Skeletal muscle tissue (tissue), 5 donors: ENCODE data around the gene RAB33B. TPM values are rescaled to one million over a fixed set of nuclear protein-coding genes. Genes with fewer than 3 reads are reported as not detected.
A peak's percentile ranks its signal among the peaks of the same experiment; 100 is the strongest.

Experiments used
- H3K27ac ChIP-seq: one replicate; pipeline ENCODE4 v1.7.0; 2013; ENCODE audit warnings: mild to moderate bottlenecking, low read depth, low read length, inconsistent platforms
- H3K27me3 ChIP-seq, 3 donors: one replicate each; pipeline ENCODE4 v1.7.0; 2013; ENCODE audit warnings: low read length in 3 of 3; ENCODE audit not compliant: control insufficient read depth in 3 of 3, insufficient read depth in 3 of 3
- H3K36me3 ChIP-seq, 3 donors: one replicate each; pipeline ENCODE4 v1.7.0; 2013; ENCODE audit warnings: low read length in 3 of 3; ENCODE audit not compliant: control insufficient read depth in 3 of 3, insufficient read depth in 3 of 3
- H3K4me1 ChIP-seq, 3 donors: one replicate each; pipeline ENCODE4 v1.7.0; 2013; ENCODE audit warnings: low read length in 3 of 3, mild to moderate bottlenecking in 3 of 3; ENCODE audit not compliant: control insufficient read depth in 3 of 3, insufficient read depth in 3 of 3
- H3K4me3 ChIP-seq, 3 donors: one replicate each; pipeline ENCODE4 v1.7.0; 2013; ENCODE audit warnings: low read length in 3 of 3
- H3K9ac ChIP-seq, 3 donors: one replicate each; pipeline ENCODE4 v1.7.0; 2013; ENCODE audit warnings: low read length in 3 of 3, mild to moderate bottlenecking in 3 of 3, moderate library complexity in 2 of 3, low read depth in 1 of 3
- H3K9me3 ChIP-seq, 3 donors: one replicate each; pipeline ENCODE4 v1.7.0; 2013; ENCODE audit warnings: low read length in 3 of 3; ENCODE audit not compliant: control insufficient read depth in 3 of 3
- small RNA-seq: library from RNA; depleted of rRNA; stranded (forward); fragments of <200 nt; gene quantifications from one replicate; pipeline ENCODE3, GENCODE V24; 2014
- total RNA-seq: library from RNA; depleted of rRNA; stranded (reverse); fragments of >200 nt; gene quantifications from one replicate; pipeline ENCODE4 v1.2.3, GENCODE V29; 2014
- donor health status: Osteomylitis.

Gene RAB33B
- total RNA-seq, 1 donor from 2014 or later = 11.5 TPM

DNA sequence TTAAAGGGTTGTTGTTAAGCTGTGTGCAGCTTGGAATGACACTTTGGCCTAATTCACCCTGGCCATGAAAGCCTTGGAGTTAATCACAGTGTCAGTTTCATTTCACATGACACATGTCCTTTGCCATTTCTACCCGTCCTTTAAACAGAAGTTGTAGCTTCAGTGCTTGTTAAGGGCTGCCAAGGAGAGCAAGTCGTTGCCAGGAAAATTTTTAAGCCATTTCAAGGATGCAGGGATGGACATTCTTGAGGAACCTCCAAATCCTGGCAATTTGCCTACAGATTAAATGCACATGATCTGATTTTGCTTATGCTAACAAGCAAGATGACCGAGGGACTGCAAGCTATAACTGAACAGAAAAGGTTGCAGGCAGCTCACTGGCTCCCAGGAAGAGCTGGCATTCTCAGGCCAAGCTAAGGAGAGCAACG is 61.6 kb downstream of the RAB33B start:
- Histone ChIP-seq H3K27ac (peak overlapping the region; percentile 71), H3K36me3 (peaks cover 17 to 27% (median 21%) of the 10 kb centered on the region in 3 donors), H3K4me1 (peaks cover 25 to 37% (median 34%) of the 10 kb centered on the region in 3 donors)

DNA sequence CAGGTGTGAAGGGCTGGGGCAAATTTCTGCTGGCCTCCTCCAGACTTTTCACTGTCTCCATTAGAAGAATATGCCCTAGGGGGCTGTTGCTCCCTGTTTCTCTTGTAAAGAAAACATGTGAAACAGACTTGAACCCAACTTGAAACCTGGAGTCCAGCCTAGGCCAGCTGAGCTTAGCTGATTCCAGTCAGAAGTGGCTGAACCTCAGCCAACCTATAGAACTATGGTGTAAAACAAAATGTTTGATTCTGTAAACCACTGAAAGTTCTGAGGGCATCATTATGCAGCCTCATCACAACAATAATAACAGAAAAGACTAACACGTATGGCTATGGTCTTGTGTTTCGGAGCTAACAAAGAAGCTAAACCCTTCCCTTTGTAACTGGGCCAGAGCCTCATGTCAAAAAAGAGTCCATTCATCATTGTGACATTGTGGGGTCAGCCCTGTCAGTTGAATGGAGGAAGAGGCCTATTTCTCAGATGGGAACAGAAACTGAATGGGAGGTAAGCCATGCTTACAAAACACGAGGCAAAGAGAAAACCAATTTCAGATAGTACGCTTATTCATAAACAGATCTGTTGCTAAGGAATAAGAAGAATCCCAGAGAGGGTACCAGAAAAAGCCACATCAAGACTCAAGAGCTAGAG is 68.0 kb downstream of the RAB33B start:
- peaks cover 0 to 3% (median 0%) of the 10 kb centered on the region in 3 donors for H3K4me1 ChIP-seq

More for the DNA sequence above, 61.6 kb downstream of the RAB33B start:
- Histone ChIP-seq H3K27me3 (no peaks in the 10 kb centered on the region), H3K9me3 (no peaks in the 10 kb centered on the region), H3K9ac (peak overlapping the region in 1 of 3 donors; percentile 25), H3K4me3 (no peak overlapping the region)

DNA sequence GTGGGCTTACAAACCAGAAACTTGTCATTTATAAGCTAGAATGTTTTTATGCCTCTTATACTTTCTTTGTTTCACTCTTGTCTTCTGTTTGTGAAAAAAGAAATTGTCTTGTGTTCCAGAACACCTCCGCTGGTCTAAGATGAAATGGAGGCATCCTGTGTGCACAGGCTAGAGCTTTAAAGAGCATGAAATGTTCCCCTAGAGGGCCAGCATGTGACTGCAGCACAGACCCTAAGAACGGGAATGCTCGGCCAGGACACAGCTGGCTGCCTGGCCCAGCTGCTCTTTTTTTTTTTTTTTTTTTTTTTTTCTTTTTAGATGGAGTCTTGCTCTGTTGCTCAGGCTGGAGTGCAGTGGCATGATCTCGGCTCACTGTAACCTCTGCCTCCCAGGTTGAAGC is 68.5 kb downstream of the RAB33B start:
- Histone ChIP-seq H3K9me3 (no peaks in the 10 kb centered on the region), H3K27ac (no peak overlapping the region)

More for the DNA sequence above, 68.0 kb downstream of the RAB33B start:
- Histone ChIP-seq H3K27ac (no peak overlapping the region), H3K9ac (no peak overlapping the region), H3K36me3 (peaks cover 17 to 52% (median 35%) of the 10 kb centered on the region in 3 donors), H3K4me3 (no peak overlapping the region), H3K9me3 (no peaks in the 10 kb centered on the region), H3K27me3 (no peaks in the 10 kb centered on the region)

DNA sequence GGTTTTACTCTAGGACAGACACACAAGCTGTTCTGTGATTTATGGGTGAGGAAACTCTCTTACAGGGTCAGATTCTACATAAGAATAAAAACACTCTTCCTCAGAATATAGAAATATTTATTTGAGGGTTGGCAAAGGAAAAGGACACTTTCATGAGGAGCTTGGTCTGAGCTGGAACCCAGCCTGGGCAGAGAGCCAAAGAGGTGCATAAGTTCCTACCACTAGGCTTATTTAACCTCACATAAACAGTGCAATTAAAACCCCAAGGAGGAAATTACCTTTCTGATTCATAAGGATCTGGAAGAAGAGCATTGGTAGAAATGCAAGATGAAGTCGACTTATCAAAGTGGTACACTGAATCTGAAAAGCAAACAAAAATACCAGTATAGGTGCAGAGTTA is 69.2 kb downstream of the RAB33B start:
- H3K4me3 ChIP-seq = no peak overlapping the region
- no peak overlapping the region for H3K9ac ChIP-seq
- no peaks in the 10 kb centered on the region for H3K27me3 ChIP-seq
- H3K27ac ChIP-seq = no peak overlapping the region
- H3K9me3 ChIP-seq = no peaks in the 10 kb centered on the region
- peaks cover 12 to 49% (median 40%) of the 10 kb centered on the region in 3 donors for H3K36me3 ChIP-seq
- H3K4me1 ChIP-seq = peaks cover 0 to 3% (median 0%) of the 10 kb centered on the region in 3 donors

More for the DNA sequence above, 68.5 kb downstream of the RAB33B start:
- peaks cover 0 to 3% (median 0%) of the 10 kb centered on the region in 3 donors for H3K4me1 ChIP-seq
- H3K36me3 ChIP-seq = peaks cover 17 to 51% (median 41%) of the 10 kb centered on the region in 3 donors
- no peaks in the 10 kb centered on the region for H3K27me3 ChIP-seq
- no peak overlapping the region for H3K9ac ChIP-seq
- no peak overlapping the region for H3K4me3 ChIP-seq

DNA sequence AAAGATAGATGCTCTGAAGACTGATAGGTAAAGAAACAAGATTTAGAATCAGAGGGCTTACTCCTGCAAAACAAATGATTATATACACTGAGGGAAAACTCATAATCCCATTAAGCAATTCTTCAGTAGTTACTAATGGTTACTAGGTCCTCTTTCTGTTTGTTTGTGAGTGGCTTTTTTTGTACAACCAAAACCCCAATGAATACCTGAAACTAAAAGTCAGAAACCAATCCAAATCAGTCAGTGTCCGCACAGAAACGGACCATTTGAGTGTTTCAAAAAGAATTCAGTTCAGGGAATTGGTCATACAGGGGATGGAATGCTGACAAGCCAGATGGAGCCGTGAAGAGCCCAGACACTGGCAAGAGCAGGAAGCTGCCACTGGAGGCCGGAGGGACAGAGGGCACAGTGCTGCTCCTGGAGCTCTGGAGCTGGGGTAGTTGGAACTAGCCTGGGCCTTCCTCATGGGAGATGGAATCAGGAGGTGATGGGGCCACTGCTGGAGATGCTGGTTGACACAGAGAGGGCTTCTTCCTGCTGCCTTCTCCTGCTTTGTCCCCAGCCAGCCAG is 70.2 kb downstream of the RAB33B start:
- Histone ChIP-seq H3K4me1 (peaks cover 0 to 3% (median 0%) of the 10 kb centered on the region in 3 donors), H3K27me3 (no peaks in the 10 kb centered on the region), H3K9me3 (no peaks in the 10 kb centered on the region), H3K4me3 (no peak overlapping the region), H3K9ac (no peak overlapping the region), H3K27ac (no peak overlapping the region), H3K36me3 (peaks cover 9 to 51% (median 42%) of the 10 kb centered on the region in 3 donors)

DNA sequence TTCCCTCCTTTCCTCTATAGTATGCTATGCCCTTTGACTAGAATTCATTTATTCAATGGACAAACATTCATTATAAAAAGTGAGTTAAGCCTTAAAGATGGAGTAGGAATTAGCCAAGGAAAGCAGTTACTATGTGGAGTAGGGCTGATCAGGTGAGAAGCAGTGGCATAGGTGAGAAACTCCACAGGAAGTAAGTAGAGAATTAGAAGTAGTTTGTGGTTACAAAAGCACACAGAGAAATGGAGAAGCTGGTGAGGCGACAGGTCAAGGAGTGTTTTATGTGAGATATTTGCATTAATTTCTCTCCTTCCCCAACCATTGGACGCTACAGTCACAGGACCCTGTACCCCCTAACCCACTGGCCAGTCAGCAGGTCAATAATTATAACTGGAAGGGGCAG is 71.5 kb downstream of the RAB33B start:
- Histone ChIP-seq H3K4me1 (peaks cover 0 to 3% (median 0%) of the 10 kb centered on the region in 3 donors), H3K36me3 (peaks cover 9 to 43% (median 35%) of the 10 kb centered on the region in 3 donors), H3K9ac (no peak overlapping the region), H3K27ac (no peak overlapping the region), H3K9me3 (no peaks in the 10 kb centered on the region), H3K27me3 (no peaks in the 10 kb centered on the region), H3K4me3 (no peak overlapping the region)

Small RNA genes within 50 kb of the gene (small RNA-seq; reads per million reads assigned to genes)
- not detected for gene RF01225

Other genes starting within 250 kb of the RAB33B start
- gene MGARP, start 173.9 kb upstream of the RAB33B start, total RNA-seq = not detected
- 18.8 TPM for gene NAA15, start 152.6 kb upstream of the RAB33B start, total RNA-seq
- 47.5 TPM for gene NDUFC1, start 151.6 kb upstream of the RAB33B start, total RNA-seq
- 59.0 TPM for gene SETD7, start 102.1 kb downstream of the RAB33B start, total RNA-seq
- gene MGST2, start 211.7 kb downstream of the RAB33B start, total RNA-seq = 37.6 TPM